ENCODE data around the gene ARMCX2.

The ARMCX2 gene

GRCh38 chrX:101659601-101660063, at the start of gene ARMCX2:
TSS of gene ARMCX2 (minus strand) at chrX:101659850. CDS start at chrX:101657588, 2,262 bp downstream.
- no peak within 1 kb of the TSS for H3K9ac ChIP-seq (ENCODE audit: low read length)
- no peaks in the 10 kb centered on the region for H3F3A ChIP-seq (ENCODE audit: insufficient read depth)
- no peaks in the 10 kb centered on the region for H4K20me1 ChIP-seq (ENCODE audit: low read depth, low read length)
- no peak within 1 kb of the TSS for H3K4me3 ChIP-seq (ENCODE audit: insufficient read depth, low read length, poor library complexity, severe bottlenecking)
- H3K27me3 ChIP-seq (ENCODE audit: low read length), result no peaks in the 10 kb centered on the region
- TF ChIP-seq CTCF (IDR thresholded peaks at IDR 0.05; ENCODE audit: insufficient read depth, low read length, poor library complexity, severe bottlenecking) (no peak), EZH2phosphoT487 (conservative IDR thresholded peaks at IDR 0.05; ENCODE audit: low read length) (no peak)
- no peaks in the 10 kb centered on the region for H3K9me2 ChIP-seq (replicated peaks; ENCODE audit: insufficient read depth, low read length)
- no peak within 1 kb of the TSS for H2AFZ ChIP-seq (ENCODE audit: low read depth, low read length, severe bottlenecking)
- H3K27ac ChIP-seq (ENCODE audit: low read depth, low read length), result no peak within 1 kb of the TSS
- H3K36me3 ChIP-seq (ENCODE audit: low read length), result no peaks in the 10 kb centered on the region
- no peaks in the 10 kb centered on the region for H3K79me2 ChIP-seq (ENCODE audit: insufficient read depth, low read length)
- no peak within 1 kb of the TSS for H3K4me2 ChIP-seq (ENCODE audit: low read depth, low read length, poor library complexity, severe bottlenecking)
- H3K9me3 ChIP-seq (ENCODE audit: insufficient read depth, low read length), result no peaks in the 10 kb centered on the region

GRCh38 chrX:101709384-101709783, 49.7 kb upstream of the ARMCX2 start:
- no peaks in the 10 kb centered on the region for H3K27me3 ChIP-seq (ENCODE audit: low read length)
- H3K9me3 ChIP-seq (ENCODE audit: insufficient read depth, low read length), result no peaks in the 10 kb centered on the region
- H4K20me1 ChIP-seq (ENCODE audit: low read depth, low read length), result no peaks in the 10 kb centered on the region
- H3K4me2 ChIP-seq (ENCODE audit: low read depth, low read length, poor library complexity, severe bottlenecking), result no peak overlapping the region
- H3K9ac ChIP-seq (ENCODE audit: low read length), result no peak overlapping the region
- H3K36me3 ChIP-seq (ENCODE audit: low read length), result no peaks in the 10 kb centered on the region
- H3F3A ChIP-seq (ENCODE audit: insufficient read depth), result no peaks in the 10 kb centered on the region
- no peaks in the 10 kb centered on the region for H3K79me2 ChIP-seq (ENCODE audit: insufficient read depth, low read length)
- H2AFZ ChIP-seq (ENCODE audit: low read depth, low read length, severe bottlenecking), result no peak overlapping the region
- no peaks in the 10 kb centered on the region for H3K9me2 ChIP-seq (replicated peaks; ENCODE audit: insufficient read depth, low read length)
- no peak overlapping the region for H3K4me3 ChIP-seq (ENCODE audit: insufficient read depth, low read length, poor library complexity, severe bottlenecking)
- H3K27ac ChIP-seq (ENCODE audit: low read depth, low read length), result no peak overlapping the region
- no peak for TF ChIP-seq EZH2phosphoT487 (conservative IDR thresholded peaks at IDR 0.05; ENCODE audit: low read length)
- TF ChIP-seq CTCF (IDR thresholded peaks at IDR 0.05; ENCODE audit: insufficient read depth, low read length, poor library complexity, severe bottlenecking), result no peak

- Histone ChIP-seq H3F3A (ENCODE audit: insufficient read depth) (no peaks in the 10 kb centered on the region), H3K27me3 (ENCODE audit: low read length) (no peaks in the 10 kb centered on the region), H3K36me3 (ENCODE audit: low read length) (no peaks in the 10 kb centered on the region), H3K9me2 (replicated peaks; ENCODE audit: insufficient read depth, low read length) (no peaks in the 10 kb centered on the region), H2AFZ (ENCODE audit: low read depth, low read length, severe bottlenecking) (no peak overlapping the region), H4K20me1 (ENCODE audit: low read depth, low read length) (no peaks in the 10 kb centered on the region), H3K4me2 (ENCODE audit: low read depth, low read length, poor library complexity, severe bottlenecking) (no peak overlapping the region), H3K9me3 (ENCODE audit: insufficient read depth, low read length) (no peaks in the 10 kb centered on the region), H3K4me3 (ENCODE audit: insufficient read depth, low read length, poor library complexity, severe bottlenecking) (no peak overlapping the region), H3K9ac (ENCODE audit: low read length) (no peak overlapping the region), H3K79me2 (ENCODE audit: insufficient read depth, low read length) (no peaks in the 10 kb centered on the region), H3K27ac (ENCODE audit: low read depth, low read length) (no peak overlapping the region)
- no peak for TF ChIP-seq CTCF (IDR thresholded peaks at IDR 0.05; ENCODE audit: insufficient read depth, low read length, poor library complexity, severe bottlenecking)
- TF ChIP-seq EZH2phosphoT487 (conservative IDR thresholded peaks at IDR 0.05; ENCODE audit: low read length), result no peak
Measured at GRCh38 chrX:101708163-101708562, 48.5 kb upstream of the ARMCX2 start.

Data from SU-DHL-6 (cell line).